Muscle of leg (tissue), 11 donors: ENCODE measurements around the gene SLC6A1. TPM values are rescaled to one million over a fixed set of nuclear protein-coding genes. Genes with fewer than 3 reads are reported as not detected.

Experiments
- DNase-seq: peaks from one replicate; pipeline ENCODE4 v3.0.0; 2013
- H3K27ac ChIP-seq: one replicate; pipeline ENCODE4 v1.5.1; 2013; ENCODE audit warnings: mild to moderate bottlenecking, low read length, control low read depth
- H3K27me3 ChIP-seq: one replicate; pipeline ENCODE4 v1.6.1; 2013; ENCODE audit warnings: low read length; ENCODE audit not compliant: control insufficient read depth, insufficient read depth
- H3K36me3 ChIP-seq: one replicate; pipeline ENCODE4 v1.6.1; 2013; ENCODE audit warnings: low read length; ENCODE audit not compliant: control insufficient read depth, insufficient read depth
- H3K4me1 ChIP-seq: one replicate; pipeline ENCODE4 v1.6.1; 2013; ENCODE audit warnings: low read length; ENCODE audit not compliant: control insufficient read depth, insufficient read depth
- H3K4me3 ChIP-seq: one replicate; pipeline ENCODE4 v1.5.1; 2013; ENCODE audit warnings: low read length, control low read depth
- H3K9me3 ChIP-seq: replicated peaks from 2 replicates; pipeline ENCODE4 v1.6.1; 2013; ENCODE audit warnings: low read depth, low read length; ENCODE audit not compliant: control insufficient read depth
- WGBS: methylation state at CpG from one replicate; pipeline ENCODE4 v1.1.5; 2013; ENCODE audit warnings: missing lambda C conversion rate; ENCODE audit not compliant: insufficient coverage; 5-methylcytosine and 5-hydroxymethylcytosine counted together
- polyA plus RNA-seq, 8 donors: library from polyadenylated mRNA; unstranded; fragments of 120-200 nt; gene quantifications; one replicate each; pipeline versions ENCODE4 v1.2.1 to v1.2.3, GENCODE V29; 2013; ENCODE audit warnings: inconsistent platforms in 1 of 8, low replicate concordance in 1 of 8; ENCODE audit not compliant: insufficient read length in 8 of 8, insufficient read depth in 1 of 8
- total RNA-seq: library from RNA; stranded (reverse); fragments of 120-200 nt; gene quantifications from one replicate; pipeline ENCODE4 v1.2.4, GENCODE V29; 2013

SLC6A1 gene
- total and polyA plus RNA-seq, 9 donors = 1.2 to 3.2 (median 2.0) TPM

DNA sequence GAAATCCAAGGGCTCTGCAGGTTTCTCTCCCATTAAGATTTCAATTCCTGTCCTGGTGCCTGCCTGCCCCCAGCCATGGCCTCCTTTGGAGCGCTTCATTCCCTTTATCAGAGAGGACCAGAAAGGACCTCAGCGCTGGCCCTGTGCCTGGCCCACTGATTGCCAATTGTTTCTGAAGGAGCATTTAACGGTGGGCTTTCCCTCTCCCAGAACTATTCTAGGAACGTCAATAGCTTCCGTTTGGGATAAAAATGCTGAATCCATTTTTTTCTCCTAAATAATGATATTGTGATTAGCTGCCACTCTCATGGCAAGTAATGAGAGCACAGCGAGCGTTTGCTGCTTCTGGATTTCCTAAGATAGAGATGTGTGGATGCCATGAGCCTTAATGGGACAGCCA is 12.2 kb upstream of the SLC6A1 start:
- Histone ChIP-seq H3K27me3 (peaks cover 22% of the 10 kb centered on the region), H3K4me1 (peaks cover 7% of the 10 kb centered on the region), H3K4me3 (no peak overlapping the region), H3K9me3 (no peaks in the 10 kb centered on the region), H3K27ac (no peak overlapping the region), H3K36me3 (no peaks in the 10 kb centered on the region)
- no peak for DNase-seq
- 83% methylated on average over 2 of the region's 7 CpGs for WGBS

DNA sequence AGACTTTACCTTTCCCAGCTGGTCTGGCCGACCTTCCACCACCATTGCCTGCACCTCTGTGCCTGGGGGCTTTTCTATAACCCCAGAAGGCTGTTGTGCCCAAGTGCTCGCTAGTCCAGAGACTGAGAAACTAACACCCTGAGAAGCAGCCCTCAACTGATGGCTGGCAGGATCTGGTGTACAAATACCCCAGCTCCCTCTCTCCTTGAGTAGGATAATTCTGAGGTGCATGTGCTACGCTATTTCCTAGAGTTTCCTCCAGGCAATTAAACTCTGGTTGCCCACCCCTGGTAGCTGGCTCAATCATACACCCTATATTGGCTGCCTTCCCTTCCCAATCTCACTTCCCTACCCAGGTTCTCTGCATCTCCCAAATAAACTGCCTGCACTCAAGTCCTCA is 11.5 kb upstream of the SLC6A1 start:
- 90% methylated on average over 2 of the region's 3 CpGs for WGBS
- H3K9me3 ChIP-seq = no peaks in the 10 kb centered on the region
- H3K36me3 ChIP-seq = no peaks in the 10 kb centered on the region

DNA sequence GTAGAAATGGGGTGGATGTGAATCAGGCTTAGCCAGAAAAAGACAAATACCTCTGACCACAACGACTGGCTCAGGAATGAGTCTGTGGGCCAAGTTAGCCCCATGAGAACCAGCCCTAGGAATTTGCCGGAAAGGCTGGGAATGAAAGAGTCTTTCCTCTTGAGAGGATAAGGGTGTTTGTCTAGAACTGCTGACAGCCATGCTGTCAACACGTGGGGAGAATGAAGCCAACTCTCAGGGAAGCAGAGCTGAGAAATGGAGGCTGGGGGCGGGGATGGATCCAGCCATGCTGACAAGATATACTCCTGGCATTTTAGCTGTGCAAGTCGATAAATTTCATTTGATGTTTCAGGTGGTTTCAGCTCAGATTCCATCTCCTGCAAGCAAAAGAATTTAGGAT is 10.6 kb upstream of the SLC6A1 start:
- H3K4me3 ChIP-seq = no peak overlapping the region
- no peak overlapping the region for H3K27ac ChIP-seq
- 38% methylated on average over 4 of the region's 5 CpGs for WGBS
- H3K36me3 ChIP-seq = no peaks in the 10 kb centered on the region
- no peak for DNase-seq
- peaks cover 22% of the 10 kb centered on the region for H3K27me3 ChIP-seq
- H3K4me1 ChIP-seq = peaks cover 7% of the 10 kb centered on the region
- no peaks in the 10 kb centered on the region for H3K9me3 ChIP-seq

More for the DNA sequence above, 11.5 kb upstream of the SLC6A1 start:
- Histone ChIP-seq H3K4me1 (peaks cover 7% of the 10 kb centered on the region), H3K27ac (no peak overlapping the region), H3K27me3 (peaks cover 22% of the 10 kb centered on the region), H3K4me3 (no peak overlapping the region)
- no peak for DNase-seq

DNA sequence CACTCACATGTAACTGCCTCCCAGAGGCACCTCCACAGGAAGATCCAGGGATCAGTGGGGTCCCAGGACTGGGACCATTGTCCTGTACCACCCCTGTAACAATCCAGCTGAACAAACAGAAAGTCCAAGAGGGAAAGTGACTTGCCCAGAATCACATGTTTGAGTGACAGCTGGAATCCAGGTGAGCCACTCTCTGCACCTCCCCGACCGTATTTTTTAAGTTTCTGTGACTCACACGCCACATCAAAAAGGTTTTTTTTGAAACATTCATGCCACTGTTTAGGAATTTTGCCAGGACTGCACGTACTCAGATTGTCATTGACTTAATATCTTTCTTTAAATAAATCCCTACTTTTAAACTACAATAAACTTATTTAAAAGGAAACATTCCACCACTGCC is 9.8 kb upstream of the SLC6A1 start:
- Histone ChIP-seq H3K36me3 (no peaks in the 10 kb centered on the region), H3K9me3 (no peaks in the 10 kb centered on the region), H3K27ac (no peak overlapping the region), H3K27me3 (peaks cover 22% of the 10 kb centered on the region), H3K4me1 (peaks cover 7% of the 10 kb centered on the region), H3K4me3 (no peak overlapping the region)
- 40% methylated on average over 4 of the region's 4 CpGs for WGBS
- no peak for DNase-seq

DNA sequence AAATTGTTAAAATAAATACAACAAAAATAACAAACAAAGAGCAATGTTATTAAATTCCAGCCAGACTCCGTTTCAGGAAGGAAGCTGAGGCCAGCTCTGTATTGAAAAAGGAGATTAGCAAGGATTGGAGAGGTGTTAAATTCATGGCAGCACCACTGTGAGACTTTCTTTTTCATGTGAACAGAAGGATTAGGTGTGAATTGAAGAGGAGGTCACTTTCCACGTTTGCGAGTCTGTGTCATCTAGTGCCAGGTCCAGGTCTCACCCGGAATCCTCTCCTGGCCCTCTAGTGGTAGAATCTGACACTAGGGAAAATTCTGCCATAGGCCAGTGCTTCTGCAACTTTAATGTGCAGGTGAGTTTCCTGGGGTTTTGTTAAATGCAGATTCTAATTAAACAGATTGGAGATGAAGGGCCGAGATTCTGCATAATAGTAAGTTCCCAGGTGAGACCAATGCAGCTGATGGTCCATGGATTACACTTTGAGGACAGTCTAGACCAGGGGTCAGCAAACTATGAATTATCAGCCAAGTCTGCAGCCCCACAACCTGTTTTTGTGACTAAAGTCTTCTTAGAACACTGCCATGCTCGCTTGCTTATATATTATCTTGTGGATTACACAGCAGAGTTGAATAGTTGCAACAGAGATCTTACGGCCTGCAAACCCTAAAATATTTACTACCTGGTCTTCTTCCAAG is 9.2 kb upstream of the SLC6A1 start:
- Histone ChIP-seq H3K27ac (no peak overlapping the region), H3K4me1 (peaks cover 4% of the 10 kb centered on the region), H3K27me3 (peaks cover 22% of the 10 kb centered on the region), H3K4me3 (no peak overlapping the region), H3K36me3 (no peaks in the 10 kb centered on the region), H3K9me3 (no peaks in the 10 kb centered on the region)
- peak; percentile 46 for DNase-seq
- 4% methylated on average over 4 of the region's 7 CpGs for WGBS

DNA sequence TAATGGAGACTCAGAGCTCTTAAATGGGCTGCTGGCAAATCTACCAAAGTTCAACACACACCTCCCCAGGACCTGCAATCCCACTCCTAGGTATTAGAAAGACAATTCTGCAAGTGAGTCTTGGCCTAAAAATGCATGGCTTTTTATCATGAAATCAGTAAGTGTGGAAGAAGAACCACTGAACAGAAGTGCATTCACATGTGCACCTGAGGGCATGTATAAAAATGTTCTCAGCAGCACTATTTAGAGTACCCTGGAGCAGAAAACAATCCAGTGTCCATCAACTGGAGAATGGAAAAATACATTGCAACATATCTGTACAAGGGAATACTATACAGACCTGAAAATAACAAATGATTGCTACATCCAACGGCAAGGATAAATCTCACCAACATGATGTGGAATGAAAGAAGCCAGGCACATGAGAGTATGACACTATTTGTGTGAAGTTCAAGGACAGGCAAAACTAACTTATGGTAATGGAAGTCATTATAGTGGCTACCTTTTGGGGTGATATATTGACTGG is 8.1 kb upstream of the SLC6A1 start:
- no peaks in the 10 kb centered on the region for H3K36me3 ChIP-seq
- 100% methylated on average over 1 of the region's 1 CpG for WGBS
- H3K4me3 ChIP-seq = no peak overlapping the region

DNA sequence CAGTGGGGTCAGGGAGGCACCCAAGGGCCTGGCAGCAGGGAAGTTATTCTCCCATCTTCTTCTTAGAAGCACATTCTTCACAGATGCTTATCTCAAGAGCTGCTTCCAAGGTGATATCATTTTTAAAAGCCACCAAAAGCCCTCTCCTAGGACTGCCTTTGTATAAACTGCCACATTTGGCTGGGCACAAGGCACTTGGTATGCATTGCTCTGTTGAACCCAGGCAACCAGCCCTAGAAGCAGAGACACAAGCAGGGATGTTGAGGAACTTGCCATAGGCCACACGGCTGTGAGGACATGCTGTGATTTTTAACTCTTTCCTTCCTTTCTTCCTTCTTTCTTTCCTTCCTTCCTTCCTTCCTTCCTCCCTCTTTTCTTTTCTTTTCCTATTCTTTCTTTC is 7.4 kb upstream of the SLC6A1 start:
- Histone ChIP-seq H3K4me3 (no peak overlapping the region), H3K27ac (no peak overlapping the region), H3K27me3 (peaks cover 18% of the 10 kb centered on the region), H3K4me1 (peaks cover 4% of the 10 kb centered on the region), H3K9me3 (no peaks in the 10 kb centered on the region), H3K36me3 (no peaks in the 10 kb centered on the region)
- WGBS = 13% methylated on average over 1 of the region's 1 CpG
- no peak for DNase-seq

More for the DNA sequence above, 8.1 kb upstream of the SLC6A1 start:
- peaks cover 22% of the 10 kb centered on the region for H3K27me3 ChIP-seq
- H3K9me3 ChIP-seq = no peaks in the 10 kb centered on the region
- no peak for DNase-seq
- peaks cover 4% of the 10 kb centered on the region for H3K4me1 ChIP-seq
- no peak overlapping the region for H3K27ac ChIP-seq

DNA sequence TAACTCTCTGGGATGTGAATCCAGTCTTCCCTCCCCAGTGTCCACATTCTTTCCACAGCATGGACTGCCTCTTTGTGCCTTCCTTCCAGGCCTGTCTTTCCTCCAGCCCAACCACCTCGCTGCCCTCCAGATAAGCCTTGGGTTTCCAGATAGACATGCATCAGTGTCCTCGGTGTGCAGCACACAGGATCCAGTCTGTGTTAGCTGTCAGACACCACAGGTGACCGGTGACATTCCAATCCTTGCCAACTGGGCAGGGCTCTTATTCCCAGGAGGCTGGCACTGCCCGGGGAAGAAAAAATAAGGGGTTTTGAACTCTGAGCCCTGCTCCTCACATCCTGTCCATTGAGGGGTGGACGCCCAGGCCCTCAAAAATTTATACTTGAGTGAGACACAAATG is 6.0 kb upstream of the SLC6A1 start:
- Histone ChIP-seq H3K36me3 (no peaks in the 10 kb centered on the region), H3K27ac (no peak overlapping the region), H3K4me1 (peaks cover 6% of the 10 kb centered on the region), H3K4me3 (no peak overlapping the region), H3K9me3 (no peaks in the 10 kb centered on the region), H3K27me3 (peaks cover 23% of the 10 kb centered on the region)
- no peak for DNase-seq
- 84% methylated on average over 4 of the region's 5 CpGs for WGBS

DNA sequence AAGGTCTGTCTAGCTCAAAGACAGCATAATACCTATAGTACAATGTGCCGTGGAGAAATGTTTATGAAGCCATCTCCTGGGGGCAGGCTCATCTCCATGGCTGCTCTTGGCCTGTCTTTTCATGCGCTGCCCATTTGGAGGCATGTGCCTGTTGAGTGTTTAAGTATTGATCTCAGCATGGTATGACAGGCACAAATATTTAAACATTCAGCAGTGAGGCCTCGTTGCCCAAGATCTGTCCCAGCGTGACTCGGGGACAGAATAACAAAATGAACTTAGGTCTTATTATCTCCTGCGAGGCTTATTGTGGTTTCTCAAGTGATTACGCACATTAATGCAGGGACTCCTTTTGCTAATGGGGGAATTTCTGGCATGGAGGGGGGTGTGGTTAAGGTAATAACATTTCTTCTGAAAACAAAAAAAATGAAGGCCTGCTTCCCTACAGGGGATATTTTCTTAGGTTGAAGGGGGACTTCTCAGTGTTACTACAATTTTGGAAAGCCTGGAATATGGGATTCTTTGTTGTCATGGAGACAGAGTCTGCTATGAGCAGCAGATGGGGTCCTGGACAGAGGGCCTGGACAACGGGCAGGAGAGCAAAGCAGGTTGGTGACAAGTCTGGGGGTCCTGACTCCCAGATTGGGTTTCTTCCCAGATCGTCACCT is 4.4 kb upstream of the SLC6A1 start:
- Histone ChIP-seq H3K9me3 (no peaks in the 10 kb centered on the region), H3K27me3 (peaks cover 24% of the 10 kb centered on the region), H3K4me1 (peaks cover 11% of the 10 kb centered on the region), H3K4me3 (no peak overlapping the region), H3K27ac (no peak overlapping the region), H3K36me3 (no peaks in the 10 kb centered on the region)
- WGBS = 58% methylated on average over 6 of the region's 9 CpGs
- no peak for DNase-seq

DNA sequence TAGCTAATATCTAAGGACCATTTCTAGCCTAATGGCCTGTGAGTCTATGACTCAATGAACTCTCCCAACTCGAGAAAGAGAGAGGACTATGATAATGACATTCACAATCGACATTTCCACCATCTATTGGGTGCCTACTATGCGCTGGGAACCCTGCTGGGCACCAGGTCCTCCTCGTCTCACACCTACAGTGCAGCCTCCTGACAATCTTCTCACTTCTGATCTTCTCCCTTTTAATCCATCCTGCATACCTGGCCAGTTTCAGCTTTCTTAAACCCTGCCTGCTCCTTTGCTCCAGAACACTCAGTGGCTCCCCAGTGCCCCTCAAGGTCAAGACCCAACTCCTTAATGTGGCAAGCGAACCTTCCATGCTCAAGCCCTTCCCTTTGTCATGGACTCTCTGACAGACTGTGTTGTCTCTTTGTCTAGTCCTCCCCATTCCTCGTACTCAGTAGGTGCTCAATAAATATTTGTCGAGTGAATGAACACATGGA is 3.5 kb upstream of the SLC6A1 start:
- DNase-seq = no peak
- Histone ChIP-seq H3K27ac (no peak overlapping the region), H3K27me3 (peaks cover 33% of the 10 kb centered on the region), H3K9me3 (no peaks in the 10 kb centered on the region), H3K4me1 (peaks cover 11% of the 10 kb centered on the region), H3K4me3 (no peak overlapping the region), H3K36me3 (no peaks in the 10 kb centered on the region)
- 75% methylated on average over 5 of the region's 7 CpGs for WGBS
